Measurements from ENCODE around the gene NR4A1. TPM values are rescaled to one million over a fixed set of nuclear protein-coding genes. Genes with fewer than 3 reads are reported as not detected.

NR4A1 gene
- total RNA-seq, 1 experiment from 2014 or later = 25.8 TPM

DNA sequence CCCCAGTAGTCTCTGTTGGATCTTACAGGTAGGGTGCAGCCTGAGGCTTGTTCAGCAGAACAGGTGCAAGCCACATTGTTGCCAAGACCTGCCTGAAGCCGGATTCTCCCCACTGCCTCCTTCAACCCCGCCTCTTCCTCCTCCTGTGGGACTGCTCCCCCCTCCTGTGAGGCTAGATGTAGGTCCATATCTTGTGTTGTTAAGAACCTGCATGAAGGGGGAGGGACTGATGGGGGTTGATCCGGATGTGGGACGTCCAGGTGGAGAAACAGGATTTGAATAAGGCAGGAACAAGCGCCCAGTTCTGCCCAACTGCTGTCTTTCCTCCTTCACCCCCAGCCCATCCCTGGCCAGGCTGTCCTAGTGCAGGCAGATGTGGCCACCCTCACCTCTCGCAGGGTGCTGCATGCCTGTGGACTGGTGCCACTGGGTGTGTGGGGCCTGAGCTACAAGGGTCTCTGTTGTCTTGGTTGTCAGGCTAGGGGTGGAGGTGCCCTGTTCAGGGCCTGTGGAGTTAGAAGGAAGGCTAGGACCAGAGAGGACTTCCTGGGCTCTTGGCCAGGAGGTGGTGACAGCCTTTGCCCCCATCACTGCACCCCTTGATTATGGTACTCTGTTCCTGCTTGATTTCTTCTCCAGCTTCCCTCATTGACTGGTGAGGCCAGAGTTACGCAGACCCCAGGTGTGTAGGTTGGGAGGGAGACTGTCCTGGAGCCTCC is 1.4 kb downstream of the NR4A1 start:
- TF ChIP-seq, protein P1, sequence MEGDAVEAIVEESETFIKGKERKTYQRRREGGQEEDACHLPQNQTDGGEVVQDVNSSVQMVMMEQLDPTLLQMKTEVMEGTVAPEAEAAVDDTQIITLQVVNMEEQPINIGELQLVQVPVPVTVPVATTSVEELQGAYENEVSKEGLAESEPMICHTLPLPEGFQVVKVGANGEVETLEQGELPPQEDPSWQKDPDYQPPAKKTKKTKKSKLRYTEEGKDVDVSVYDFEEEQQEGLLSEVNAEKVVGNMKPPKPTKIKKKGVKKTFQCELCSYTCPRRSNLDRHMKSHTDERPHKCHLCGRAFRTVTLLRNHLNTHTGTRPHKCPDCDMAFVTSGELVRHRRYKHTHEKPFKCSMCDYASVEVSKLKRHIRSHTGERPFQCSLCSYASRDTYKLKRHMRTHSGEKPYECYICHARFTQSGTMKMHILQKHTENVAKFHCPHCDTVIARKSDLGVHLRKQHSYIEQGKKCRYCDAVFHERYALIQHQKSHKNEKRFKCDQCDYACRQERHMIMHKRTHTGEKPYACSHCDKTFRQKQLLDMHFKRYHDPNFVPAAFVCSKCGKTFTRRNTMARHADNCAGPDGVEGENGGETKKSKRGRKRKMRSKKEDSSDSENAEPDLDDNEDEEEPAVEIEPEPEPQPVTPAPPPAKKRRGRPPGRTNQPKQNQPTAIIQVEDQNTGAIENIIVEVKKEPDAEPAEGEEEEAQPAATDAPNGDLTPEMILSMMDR (conservative IDR thresholded peaks at IDR 0.05) = no peak
- H3K23me2 ChIP-seq (ENCODE audit: insufficient read length, low read depth, low read length, poor library complexity, severe bottlenecking) = peaks cover 17% of the 10 kb centered on the region
- no peak overlapping the region for H2BK20ac ChIP-seq (ENCODE audit: low read depth, low read length, poor library complexity, severe bottlenecking)
- peaks cover 25 to 31% of the 10 kb centered on the region in 2 experiments for H3K4me1 Mint-ChIP-seq
- no peak overlapping the region for H3K27ac Mint-ChIP-seq
- H3K36me3 Mint-ChIP-seq (ENCODE audit: insufficient read depth in 1 of 3, low read depth in 3 of 3) = peaks cover 0 to 19% (median 13%) of the 10 kb centered on the region in 3 experiments; a peak in 6 of 7 replicates
- H3K14ac ChIP-seq (ENCODE audit: insufficient read depth, low read length) = no peak overlapping the region
- no peak overlapping the region for H3K23ac ChIP-seq (ENCODE audit: insufficient read length, low read depth, low read length)
- H2BK5ac ChIP-seq (ENCODE audit: insufficient read length, low read length) = no peak overlapping the region
- WGBS (ENCODE audit: extremely low coverage, insufficient read length, low lambda C conversion rate) = no CpG with 5 or more reads among the region's 7 CpGs
- H2AK5ac ChIP-seq (ENCODE audit: insufficient read length, low read length) = no peak overlapping the region
- no peak overlapping the region for H2AFZ ChIP-seq (ENCODE audit: low read length)
- H4K5ac ChIP-seq (ENCODE audit: insufficient read length, low read depth, low read length) = no peak overlapping the region
- peaks cover 7% of the 10 kb centered on the region; the same call in 1 of the 2 replicates for H3K27me3 ChIP-seq (ENCODE audit: insufficient read depth, low read length)
- no peak overlapping the region for H3K56ac ChIP-seq (ENCODE audit: insufficient read length, low read depth, low read length)
- H3K79me1 ChIP-seq (ENCODE audit: insufficient read depth, low read depth, low read length, poor library complexity, severe bottlenecking) = no peaks in the 10 kb centered on the region
- H4K20me1 ChIP-seq (ENCODE audit: control insufficient read depth, insufficient read depth, insufficient read length) = no peaks in the 10 kb centered on the region
- H2BK120ac ChIP-seq (ENCODE audit: low read depth, low read length, poor library complexity, severe bottlenecking) = no peak overlapping the region
- no peak overlapping the region for H3K27ac ChIP-seq (ENCODE audit: insufficient read length, low read depth, low read length)
- no peak overlapping the region for H2BK12ac ChIP-seq (ENCODE audit: insufficient read length, low read depth, low read length)
- DNase-seq = peak; percentile 19
- no peak overlapping the region for H4K8ac ChIP-seq (replicated peaks; ENCODE audit: insufficient read length, low read depth, low read length)
- H3T11ph ChIP-seq (ENCODE audit: low read length) = no peak overlapping the region
- no peaks in the 10 kb centered on the region; a peak in 1 of 5 replicates for H3K9me3 Mint-ChIP-seq
- H3K9ac ChIP-seq (ENCODE audit: extremely low read depth, insufficient read length, low read length) = no peak overlapping the region
- H3K4ac ChIP-seq (ENCODE audit: low read depth, low read length) = no peak overlapping the region
- H3K18ac ChIP-seq (ENCODE audit: insufficient read length, low read depth, low read length) = no peak overlapping the region
- H3K79me2 ChIP-seq (ENCODE audit: insufficient read depth, low read length) = no peaks in the 10 kb centered on the region
- no peaks in the 10 kb centered on the region; the same call in 1 of the 2 replicates for H3K4me1 ChIP-seq (ENCODE audit: insufficient read depth, low read length)
- H3K4me2 ChIP-seq (ENCODE audit: insufficient read depth, insufficient read length, low read length) = no peak overlapping the region
- peak overlapping the region in 1 of 2 experiments; percentile 88; a peak in 3 of 5 replicates for H3K4me3 Mint-ChIP-seq
- no peaks in the 10 kb centered on the region for H3K9me3 ChIP-seq (ENCODE audit: control insufficient read depth, low read depth, low read length)
- no peak overlapping the region for H4K91ac ChIP-seq (ENCODE audit: insufficient read length, low read depth, low read length)
- H2BK15ac ChIP-seq (ENCODE audit: low read depth, low read length) = no peak overlapping the region
- H3K27me3 Mint-ChIP-seq (ENCODE audit: low read depth) = peaks cover 52% of the 10 kb centered on the region

All from H9 (cell line).